Activated CD8-positive, alpha-beta memory T cell treated with anti-CD3 and anti-CD28 coated beads, Interleukin-2, amount 50 U/mL, for 48 hours (primary cell): ENCODE data around the gene EVL.

Experiments
- DNase-seq: peaks from one replicate; pipeline ENCODE4 v3.0.0-alpha.2; 2020

The EVL gene

GRCh38 chr14:100111931-100112704 is 46.9 kb downstream of the EVL start:
- DNase-seq, result no peak

GRCh38 chr14:100114109-100114765 is 49.0 kb downstream of the EVL start:
- DNase-seq, result no peak

- no peak for DNase-seq
Measured at GRCh38 chr14:100115236-100115635, 50.0 kb downstream of the EVL start.

GRCh38 chr14:100115726-100116125 is 50.5 kb downstream of the EVL start:
- no peak for DNase-seq

- DNase-seq, result no peak
Measured at GRCh38 chr14:100116134-100116533, 50.9 kb downstream of the EVL start.

GRCh38 chr14:100117026-100117425 is 51.8 kb downstream of the EVL start:
- DNase-seq, result no peak

GRCh38 chr14:100117633-100118395 is 52.6 kb downstream of the EVL start:
- DNase-seq, result no peak

- DNase-seq, result no peak
Measured at GRCh38 chr14:100118396-100119011, 53.3 kb downstream of the EVL start.

GRCh38 chr14:100119251-100119650 is 54.0 kb downstream of the EVL start:
- DNase-seq, result no peak

GRCh38 chr14:100120522-100121269 is 55.5 kb downstream of the EVL start:
- DNase-seq, result no peak

GRCh38 chr14:100121643-100122480 is 56.6 kb downstream of the EVL start:
- no peak for DNase-seq

GRCh38 chr14:100122481-100123223 is 57.4 kb downstream of the EVL start:
- no peak for DNase-seq

- no peak for DNase-seq
Measured at GRCh38 chr14:100123618-100124017, 58.4 kb downstream of the EVL start.

GRCh38 chr14:100124551-100125088 is 59.4 kb downstream of the EVL start:
- no peak for DNase-seq

GRCh38 chr14:100126401-100126800 is 61.2 kb downstream of the EVL start:
- no peak for DNase-seq

GRCh38 chr14:100127853-100128455 is 62.7 kb downstream of the EVL start:
- no peak for DNase-seq

- DNase-seq, result no peak
Measured at GRCh38 chr14:100128688-100129087, 63.5 kb downstream of the EVL start.

- no peak for DNase-seq
Measured at GRCh38 chr14:100129161-100129589, 64.0 kb downstream of the EVL start.

- no peak for DNase-seq
Measured at GRCh38 chr14:100130521-100130920, 65.3 kb downstream of the EVL start.

GRCh38 chr14:100131181-100131580 is 66.0 kb downstream of the EVL start:
- no peak for DNase-seq
